Activated T-cell treated with anti-CD3 and anti-CD28 coated beads for 24 hours (primary cell): ENCODE results near the gene RBFOX1.

ENCODE experiments used
- DNase-seq: peaks from one replicate; pipeline ENCODE4 v3.0.0-alpha.2; 2020; ENCODE audit warnings: low read depth

The RBFOX1 gene

GRCh38 chr16:7532534-7532933 is 199.9 kb downstream of the RBFOX1 start:
- DNase-seq: no peak

- no peak for DNase-seq
These were observed 202.1 kb downstream of the RBFOX1 start for GRCh38 chr16:7534749-7535148.

- no peak for DNase-seq
These were observed 208.4 kb downstream of the RBFOX1 start for GRCh38 chr16:7541026-7541425.

- no peak for DNase-seq
These were observed 212.6 kb downstream of the RBFOX1 start for GRCh38 chr16:7545251-7545650.

- no peak for DNase-seq
These were observed 214.3 kb downstream of the RBFOX1 start for GRCh38 chr16:7546948-7547347.

- DNase-seq: no peak
These were observed 215.1 kb downstream of the RBFOX1 start for GRCh38 chr16:7547736-7548135.

GRCh38 chr16:7548796-7549318 is 216.2 kb downstream of the RBFOX1 start:
- no peak for DNase-seq

- no peak for DNase-seq
These were observed 217.5 kb downstream of the RBFOX1 start for GRCh38 chr16:7550096-7550495.

- DNase-seq: no peak
These were observed 222.8 kb downstream of the RBFOX1 start for GRCh38 chr16:7555459-7555858.

GRCh38 chr16:7561908-7562405 is 229.3 kb downstream of the RBFOX1 start:
- DNase-seq: no peak

- DNase-seq: no peak
These were observed 233.7 kb downstream of the RBFOX1 start for GRCh38 chr16:7566360-7566759.

- DNase-seq: no peak
These were observed 238.7 kb downstream of the RBFOX1 start for GRCh38 chr16:7571366-7571765.

GRCh38 chr16:7577588-7577987 is 244.9 kb downstream of the RBFOX1 start:
- no peak for DNase-seq

- no peak for DNase-seq
These were observed 246.8 kb downstream of the RBFOX1 start for GRCh38 chr16:7579454-7579853.

GRCh38 chr16:7581175-7581574 is 248.5 kb downstream of the RBFOX1 start:
- DNase-seq: no peak

- DNase-seq: no peak
These were observed 250.8 kb downstream of the RBFOX1 start for GRCh38 chr16:7583396-7583795.

- DNase-seq: no peak
These were observed 251.9 kb downstream of the RBFOX1 start for GRCh38 chr16:7584561-7584960.

- no peak for DNase-seq
These were observed 253.1 kb downstream of the RBFOX1 start for GRCh38 chr16:7585705-7586104.

GRCh38 chr16:7590934-7591333 is 258.3 kb downstream of the RBFOX1 start:
- DNase-seq: no peak

- no peak for DNase-seq
These were observed 263.7 kb downstream of the RBFOX1 start for GRCh38 chr16:7596308-7596707.

- no peak for DNase-seq
These were observed 265.0 kb downstream of the RBFOX1 start for GRCh38 chr16:7597677-7598076.

GRCh38 chr16:7601100-7601499 is 268.5 kb downstream of the RBFOX1 start:
- no peak for DNase-seq

- no peak for DNase-seq
These were observed 269.8 kb downstream of the RBFOX1 start for GRCh38 chr16:7602291-7602950.

- DNase-seq: no peak
These were observed 273.2 kb downstream of the RBFOX1 start for GRCh38 chr16:7605812-7606211.
